Activated CD4-positive, alpha-beta T cell treated with anti-CD3 and anti-CD28 coated beads, Interleukin-2, amount 10 ng/mL, durations not matched to agents 24 days and 14 days (primary cell): ENCODE results near the gene CPT1C. TPM values are rescaled to one million over a fixed set of nuclear protein-coding genes. Genes with fewer than 3 reads are reported as not detected.
"Not testable (repeated sequence)": the region's sequence is repeated elsewhere in the genome, so short reads cannot be mapped to it uniquely, and the experiment has no call there.

ENCODE experiments used
- DNase-seq: peaks from one replicate; pipeline ENCODE4 v3.0.0; 2022
- H3K27ac Mint-ChIP-seq: one replicate; pipeline ENCODE4 v1.8.0; 2022; ENCODE audit warnings: mild to moderate bottlenecking, mixed read lengths
- H3K27me3 Mint-ChIP-seq: one replicate; pipeline ENCODE4 v1.8.0; 2022; ENCODE audit warnings: mixed read lengths
- H3K36me3 Mint-ChIP-seq: one replicate; pipeline ENCODE4 v1.8.0; 2022; ENCODE audit warnings: low read depth, mild to moderate bottlenecking, mixed read lengths
- H3K4me1 Mint-ChIP-seq: one replicate; pipeline ENCODE4 v1.8.0; 2021; ENCODE audit warnings: mixed read lengths
- H3K4me3 Mint-ChIP-seq: one replicate; pipeline ENCODE4 v1.8.0; 2022; ENCODE audit warnings: mild to moderate bottlenecking, moderate library complexity, mixed read lengths
- H3K9me3 Mint-ChIP-seq: one replicate; pipeline ENCODE4 v1.8.0; 2021; ENCODE audit warnings: mixed read lengths
- intact Hi-C: fragments of 100-400 bp; cut with micrococcal nuclease; formaldehyde crosslinking; loops from one replicate; pipeline ENCODE4 v1.15.1; 2023
- total RNA-seq: library from RNA; stranded (reverse); gene quantifications from 2 replicates; pipeline ENCODE4 v1.2.3, GENCODE V29; 2022

CPT1C gene
- total RNA-seq, 1 donor from 2014 or later: 3.4 TPM

DNA sequence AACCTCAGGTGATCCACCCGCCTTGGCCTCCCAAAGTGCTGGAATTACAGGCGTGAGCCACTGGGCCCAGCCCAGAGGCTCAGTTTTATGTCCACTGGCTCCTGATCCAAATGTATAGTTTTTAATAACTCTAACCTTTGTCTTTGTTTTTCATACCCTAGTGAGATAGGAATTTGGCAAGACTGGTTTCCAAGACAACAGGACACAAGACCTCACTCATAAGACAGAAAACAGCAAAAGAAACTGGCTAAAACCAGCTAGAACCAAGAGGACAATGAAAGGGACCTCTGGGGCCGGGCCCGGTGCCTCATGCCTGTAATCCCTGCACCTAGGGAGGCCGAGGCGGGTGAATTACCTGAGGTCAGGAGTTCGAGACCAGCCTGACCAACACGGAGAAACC, 27.6 kb downstream of the CPT1C start:
- Mint-ChIP-seq H3K9me3 (no peaks in the 10 kb centered on the region), H3K27ac (no peak overlapping the region), H3K4me1 (peaks cover 8% of the 10 kb centered on the region), H3K36me3 (no peaks in the 10 kb centered on the region), H3K27me3 (no peaks in the 10 kb centered on the region), H3K4me3 (peak overlapping the region; percentile 35)
- intact Hi-C loops: no loop called here
- DNase-seq: no peak

DNA sequence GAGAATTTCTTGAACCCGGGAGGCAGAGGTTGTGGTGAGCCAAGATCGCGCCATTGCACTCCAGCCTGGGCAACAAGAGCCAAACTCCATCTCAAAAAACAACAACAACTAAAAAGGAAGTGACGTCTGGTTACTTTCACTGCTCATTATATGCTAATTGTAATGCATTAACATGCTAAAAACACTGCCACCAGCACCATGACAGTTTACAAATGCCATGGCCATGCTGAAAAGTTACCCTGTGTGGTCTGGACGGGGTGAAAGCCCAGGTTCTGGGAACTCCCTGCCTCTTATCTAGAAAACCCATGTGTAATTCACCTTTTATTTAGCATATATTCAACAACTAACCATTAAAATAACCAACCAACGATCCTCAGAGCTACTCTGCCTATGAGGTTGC, 28.1 kb downstream of the CPT1C start:
- intact Hi-C loops: no loop called here
- Mint-ChIP-seq H3K27ac (no peak overlapping the region), H3K27me3 (no peaks in the 10 kb centered on the region), H3K36me3 (no peaks in the 10 kb centered on the region), H3K4me1 (peaks cover 8% of the 10 kb centered on the region), H3K4me3 (no peak overlapping the region), H3K9me3 (no peaks in the 10 kb centered on the region)
- no peak for DNase-seq

DNA sequence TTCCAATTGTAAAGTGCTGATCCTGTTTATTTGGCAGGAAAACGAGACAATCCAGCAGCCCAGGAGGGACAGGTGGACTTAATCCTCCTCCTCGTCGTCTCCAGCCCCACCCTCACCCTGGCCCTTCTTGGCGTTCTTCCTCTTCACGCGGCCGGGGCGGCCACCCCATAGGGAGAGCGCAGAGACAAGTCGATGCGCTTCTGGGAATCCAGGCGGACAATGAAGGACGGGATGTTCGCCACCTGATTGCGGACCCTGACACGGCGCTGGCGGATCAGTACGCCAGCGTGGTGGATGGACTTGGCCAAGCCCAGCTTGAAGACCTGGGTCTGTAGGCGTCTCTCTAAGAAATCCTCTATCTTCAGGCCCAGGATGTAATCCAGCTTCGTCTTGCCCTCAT, 28.5 kb downstream of the CPT1C start:
- H3K9me3 Mint-ChIP-seq, DNase-seq, H3K36me3 Mint-ChIP-seq, H3K27me3 Mint-ChIP-seq, intact Hi-C loops, H3K4me3 Mint-ChIP-seq, H3K4me1 Mint-ChIP-seq, H3K27ac Mint-ChIP-seq: not testable (repeated sequence)

DNA sequence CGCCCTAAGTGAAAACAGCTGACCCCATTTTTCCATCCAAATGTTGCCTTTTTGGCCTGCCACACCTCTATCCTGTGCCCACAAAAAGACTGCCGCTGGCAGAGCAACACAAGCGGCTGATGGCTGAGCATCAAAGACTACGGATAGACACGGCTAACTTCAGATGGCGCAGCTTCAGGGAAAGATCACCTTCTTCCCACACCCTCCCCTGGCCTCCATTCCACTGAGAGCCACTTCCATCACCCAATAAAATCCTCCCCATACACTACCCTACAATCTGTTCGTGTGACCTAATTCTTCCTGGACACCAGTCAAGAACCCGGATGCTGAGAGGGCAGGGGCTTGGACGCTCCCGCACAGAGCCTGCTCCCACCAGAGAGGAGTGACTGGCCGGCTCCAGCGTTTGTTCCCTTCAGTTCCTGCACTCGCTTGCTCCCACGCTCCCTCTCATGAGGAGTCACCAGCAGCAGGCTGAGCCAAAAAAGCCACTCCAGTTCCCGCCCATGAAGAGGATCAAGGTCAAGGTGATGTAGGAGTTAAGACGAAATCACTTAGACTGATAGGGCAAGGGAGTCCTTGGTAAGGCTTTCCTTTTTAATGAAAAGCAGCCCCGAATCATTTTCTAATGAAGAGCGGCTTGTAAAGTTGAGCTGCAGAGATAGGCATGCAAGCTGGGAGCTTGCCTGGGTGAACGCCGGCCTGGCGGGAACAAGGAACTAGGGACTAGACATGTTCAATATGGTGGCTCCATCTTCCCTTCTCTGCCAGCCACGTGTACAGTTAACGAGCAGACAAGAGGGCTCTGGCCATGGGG, 36.5 kb downstream of the CPT1C start:
- DNase-seq: no peak
- H3K27ac Mint-ChIP-seq: no peak overlapping the region
- no peaks in the 10 kb centered on the region for H3K36me3 Mint-ChIP-seq
- no peaks in the 10 kb centered on the region for H3K4me1 Mint-ChIP-seq
- H3K9me3 Mint-ChIP-seq: no peaks in the 10 kb centered on the region
- intact Hi-C loops: no loop called here
- no peak overlapping the region for H3K4me3 Mint-ChIP-seq
- H3K27me3 Mint-ChIP-seq: no peaks in the 10 kb centered on the region

DNA sequence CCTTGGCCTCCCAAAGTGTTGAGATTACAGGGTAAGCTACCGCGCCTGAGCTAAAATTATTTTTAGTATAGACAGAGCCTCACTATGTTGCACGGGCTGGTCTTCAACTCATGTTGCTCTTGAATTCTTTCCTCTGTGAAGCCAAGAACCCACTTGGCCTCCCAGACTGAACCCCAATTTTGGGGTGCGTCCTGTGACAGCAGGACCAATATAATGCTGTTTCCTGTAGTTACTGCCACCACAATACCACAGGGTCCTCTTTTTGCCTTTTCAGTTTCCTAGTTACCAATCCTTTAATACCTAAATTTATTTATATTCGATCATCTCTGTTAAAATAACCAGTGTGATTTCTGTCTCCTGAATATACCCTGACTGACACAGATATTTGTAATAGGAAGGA, 39.2 kb downstream of the CPT1C start:
- H3K4me3 Mint-ChIP-seq: no peak overlapping the region
- intact Hi-C loops: no loop called here
- H3K27me3 Mint-ChIP-seq: no peaks in the 10 kb centered on the region
- no peak for DNase-seq
- H3K27ac Mint-ChIP-seq: no peak overlapping the region
- H3K4me1 Mint-ChIP-seq: no peaks in the 10 kb centered on the region
- H3K9me3 Mint-ChIP-seq: no peaks in the 10 kb centered on the region
- H3K36me3 Mint-ChIP-seq: no peaks in the 10 kb centered on the region

DNA sequence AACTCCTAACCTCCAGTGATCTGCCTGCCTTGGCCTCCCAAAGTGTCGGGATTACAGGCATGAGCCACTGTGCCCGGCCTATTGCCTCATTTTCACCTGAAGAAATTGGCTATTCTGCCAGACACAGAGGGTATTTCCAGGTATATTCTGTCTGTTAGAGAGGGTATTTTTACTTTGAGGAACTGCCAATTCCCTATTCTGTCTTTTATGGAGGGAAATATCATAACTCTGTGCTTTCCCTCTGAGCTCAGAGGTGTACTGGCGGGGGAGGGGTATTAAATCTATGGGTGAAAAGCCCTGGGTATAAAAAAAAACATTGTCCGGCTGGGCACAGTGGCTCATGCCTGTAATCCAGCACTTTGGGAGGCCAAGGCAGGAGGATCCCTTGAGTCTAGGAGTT, 47.4 kb downstream of the CPT1C start:
- intact Hi-C loops: no loop called here
- H3K27ac Mint-ChIP-seq: no peak overlapping the region

DNA sequence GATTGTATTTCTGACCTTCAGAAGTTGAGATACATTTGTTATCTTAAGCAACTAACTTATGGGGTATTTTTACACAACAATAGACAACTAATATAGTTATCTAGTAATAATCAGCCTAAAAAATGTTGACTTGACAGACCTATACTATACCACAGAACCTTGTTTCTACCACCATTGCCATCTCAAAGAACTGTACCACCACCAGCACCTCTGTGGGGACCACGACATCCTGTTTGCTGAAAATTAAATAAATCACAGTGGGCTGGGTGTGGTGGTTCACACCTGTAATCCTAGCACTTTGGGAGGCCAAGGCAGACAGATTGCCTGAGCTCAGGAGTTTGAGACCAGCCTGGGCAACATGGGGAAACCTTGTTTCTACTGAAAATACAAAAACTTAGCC, 48.2 kb downstream of the CPT1C start:
- no peaks in the 10 kb centered on the region for H3K9me3 Mint-ChIP-seq
- intact Hi-C loops: no loop called here
- H3K4me3 Mint-ChIP-seq: no peak overlapping the region
- no peaks in the 10 kb centered on the region for H3K27me3 Mint-ChIP-seq
- peaks cover 3% of the 10 kb centered on the region for H3K4me1 Mint-ChIP-seq
- no peak overlapping the region for H3K27ac Mint-ChIP-seq
- no peak for DNase-seq
- H3K36me3 Mint-ChIP-seq: no peaks in the 10 kb centered on the region

More for the DNA sequence above, 47.4 kb downstream of the CPT1C start:
- no peak overlapping the region for H3K4me3 Mint-ChIP-seq
- no peak for DNase-seq
- H3K27me3 Mint-ChIP-seq: no peaks in the 10 kb centered on the region
- peaks cover 3% of the 10 kb centered on the region for H3K4me1 Mint-ChIP-seq
- H3K36me3 Mint-ChIP-seq: no peaks in the 10 kb centered on the region
- no peaks in the 10 kb centered on the region for H3K9me3 Mint-ChIP-seq

DNA sequence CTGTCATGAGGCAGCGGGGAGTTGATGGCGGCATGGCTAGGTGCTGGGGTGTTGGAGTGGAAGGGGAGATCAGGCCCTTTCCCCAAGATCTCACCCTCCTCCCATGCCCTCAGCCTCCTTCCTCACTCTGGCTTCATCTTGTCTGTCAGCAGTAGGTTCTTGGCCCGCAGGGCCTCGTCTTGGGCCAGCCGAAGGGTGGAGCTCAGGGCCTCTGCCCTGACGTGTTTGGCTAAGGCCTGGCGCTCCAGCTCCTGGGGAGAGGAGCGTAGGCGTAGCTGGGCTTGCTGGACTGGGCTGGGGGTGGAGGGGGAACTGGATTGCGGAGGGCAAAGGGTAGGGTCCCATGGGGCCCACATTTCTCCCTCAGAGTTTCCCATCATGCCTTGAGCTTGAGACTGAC, 49.0 kb downstream of the CPT1C start:
- no peaks in the 10 kb centered on the region for H3K9me3 Mint-ChIP-seq
- H3K27me3 Mint-ChIP-seq: no peaks in the 10 kb centered on the region
- no peak overlapping the region for H3K27ac Mint-ChIP-seq
- intact Hi-C loops: no loop called here
- H3K4me1 Mint-ChIP-seq: peaks cover 3% of the 10 kb centered on the region
- H3K4me3 Mint-ChIP-seq: no peak overlapping the region
- DNase-seq: no peak
- no peaks in the 10 kb centered on the region for H3K36me3 Mint-ChIP-seq

DNA sequence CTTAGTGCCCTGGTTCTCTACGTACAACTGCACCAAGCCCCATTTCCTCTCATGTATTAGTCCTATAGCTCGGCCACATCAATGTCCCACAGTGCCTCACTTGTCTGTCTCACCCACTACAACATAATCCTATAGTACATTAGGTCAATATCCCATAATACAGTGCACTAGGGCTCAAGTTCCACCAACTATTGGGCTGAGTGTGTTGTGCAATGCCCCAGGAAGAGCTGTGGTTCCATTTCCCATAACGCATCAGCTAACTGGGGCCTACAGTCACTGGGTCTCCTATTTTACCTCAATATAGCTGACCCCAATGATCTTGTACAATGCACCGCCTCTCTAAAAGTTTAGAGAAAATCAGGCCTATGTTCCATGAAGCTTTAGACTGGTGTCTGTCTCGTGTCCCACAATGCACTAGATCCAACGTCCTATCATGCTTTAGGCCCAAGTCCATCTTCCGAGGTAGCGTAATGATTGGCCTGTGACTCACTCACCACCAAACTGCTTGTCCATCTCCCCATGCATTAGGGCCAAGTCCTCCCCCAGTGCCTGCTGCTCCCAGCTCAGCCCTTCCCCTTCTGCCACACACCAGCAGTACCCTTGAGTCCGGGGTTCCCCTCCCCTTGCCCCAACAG, 50.4 kb downstream of the CPT1C start:
- intact Hi-C loops: no loop called here
- peaks cover 3% of the 10 kb centered on the region for H3K4me1 Mint-ChIP-seq
- no peaks in the 10 kb centered on the region for H3K27me3 Mint-ChIP-seq
- no peak overlapping the region for H3K4me3 Mint-ChIP-seq
- no peak overlapping the region for H3K27ac Mint-ChIP-seq
- DNase-seq: no peak
- no peaks in the 10 kb centered on the region for H3K36me3 Mint-ChIP-seq
- H3K9me3 Mint-ChIP-seq: no peaks in the 10 kb centered on the region

DNA sequence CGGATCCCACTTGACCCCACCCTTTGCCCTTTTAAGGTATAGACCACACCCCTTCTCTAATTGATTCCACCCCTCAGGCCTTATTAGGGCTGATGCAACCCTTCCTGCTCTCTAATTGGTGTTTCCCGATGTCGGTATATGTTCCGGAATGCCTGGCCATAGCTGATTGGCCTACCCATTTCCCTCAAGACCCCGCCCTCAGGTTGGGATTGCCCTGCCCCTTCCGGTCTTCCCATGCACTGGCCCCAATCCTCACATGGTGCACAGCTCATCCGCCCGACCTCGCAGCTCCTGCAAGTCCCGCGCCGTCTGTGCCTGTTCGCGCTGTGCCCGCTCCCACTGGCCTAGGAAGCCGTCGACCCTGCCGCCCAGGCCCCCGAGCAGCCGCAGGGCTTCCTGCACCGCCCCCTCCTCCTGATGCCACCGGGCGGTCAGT, 54.0 kb downstream of the CPT1C start:
- Mint-ChIP-seq H3K27me3 (no peaks in the 10 kb centered on the region), H3K36me3 (peaks cover 2% of the 10 kb centered on the region), H3K4me1 (no peaks in the 10 kb centered on the region), H3K27ac (no peak overlapping the region), H3K4me3 (no peak overlapping the region), H3K9me3 (no peaks in the 10 kb centered on the region)
- intact Hi-C loops: no loop called here
- DNase-seq: no peak

DNA sequence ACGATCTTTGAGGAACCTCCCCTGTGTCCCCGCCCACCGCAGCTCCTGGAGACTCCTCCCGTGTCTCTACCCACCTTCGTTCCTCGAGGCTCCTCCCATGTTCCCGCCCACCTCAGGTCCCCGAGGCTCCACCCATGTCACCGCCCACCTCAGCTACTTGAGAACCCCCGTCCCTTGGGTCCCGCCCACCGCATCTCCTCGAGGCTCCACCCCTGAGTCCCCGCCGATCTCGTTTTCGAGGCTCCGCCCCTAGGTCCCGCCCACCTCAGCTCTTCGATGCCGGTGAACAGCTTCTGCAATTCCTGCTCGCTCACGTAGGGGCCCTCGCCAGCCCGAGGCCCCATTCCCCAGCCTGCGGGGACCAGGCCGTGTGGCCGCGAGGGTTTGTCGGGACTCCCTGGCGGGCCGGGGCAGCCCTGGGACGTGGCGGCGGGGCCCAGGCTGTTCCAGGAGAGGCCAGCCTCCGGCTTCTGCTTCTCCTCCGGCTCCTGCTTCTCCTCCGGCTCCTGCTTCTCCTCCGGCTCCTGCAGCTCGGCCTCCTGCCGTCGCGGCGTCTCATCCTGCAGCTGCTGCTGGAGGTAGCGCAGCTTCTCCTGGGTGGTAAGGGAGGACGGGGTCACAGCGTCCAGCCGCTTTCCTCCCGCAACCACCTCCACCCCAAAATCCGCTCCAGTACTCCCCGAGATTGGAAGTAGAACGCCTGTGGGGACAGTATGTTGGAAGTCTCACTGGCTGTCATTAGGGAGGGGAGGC, 55.5 kb downstream of the CPT1C start:
- Mint-ChIP-seq H3K27me3 (no peaks in the 10 kb centered on the region), H3K9me3 (no peaks in the 10 kb centered on the region), H3K36me3 (peaks cover 2% of the 10 kb centered on the region), H3K4me1 (no peaks in the 10 kb centered on the region), H3K4me3 (no peak overlapping the region), H3K27ac (no peak overlapping the region)
- peak; percentile 80 for DNase-seq
- intact Hi-C loops: no loop called here

DNA sequence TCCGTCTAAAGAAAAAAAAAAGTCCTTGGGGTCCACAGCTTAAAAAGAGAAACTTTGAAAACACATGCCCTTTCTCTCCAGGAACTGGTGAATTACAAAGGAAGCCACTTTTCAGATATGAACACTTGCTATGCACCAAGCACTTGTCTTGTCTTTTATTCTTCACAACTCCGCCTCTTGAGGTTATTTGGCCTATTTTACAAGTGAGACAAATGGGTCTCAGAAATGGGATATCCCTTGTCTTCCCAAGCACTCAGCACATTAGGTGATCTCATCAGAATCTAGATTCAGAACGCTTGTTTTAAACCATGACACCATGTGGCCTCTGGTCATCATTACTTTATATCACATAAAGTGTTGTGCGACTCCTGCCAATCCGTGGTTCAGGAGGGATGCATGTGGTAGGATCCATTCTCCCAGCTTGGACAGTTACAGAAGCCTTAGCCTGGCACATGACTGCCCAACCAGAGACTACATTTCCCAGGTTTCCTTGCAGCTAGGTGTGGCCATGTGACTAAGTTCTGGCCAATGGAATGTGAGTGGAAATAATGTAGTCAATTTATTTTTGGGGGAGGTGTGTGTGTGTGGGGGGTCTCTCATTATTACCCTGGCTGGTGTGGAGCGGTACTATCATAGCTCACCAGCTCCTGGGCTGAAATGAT, 58.3 kb downstream of the CPT1C start:
- intact Hi-C loops: no loop called here
- Mint-ChIP-seq H3K27me3 (no peaks in the 10 kb centered on the region), H3K4me1 (no peaks in the 10 kb centered on the region), H3K9me3 (no peaks in the 10 kb centered on the region), H3K4me3 (no peak overlapping the region), H3K27ac (no peak overlapping the region), H3K36me3 (peaks cover 2% of the 10 kb centered on the region)
- no peak for DNase-seq

DNA sequence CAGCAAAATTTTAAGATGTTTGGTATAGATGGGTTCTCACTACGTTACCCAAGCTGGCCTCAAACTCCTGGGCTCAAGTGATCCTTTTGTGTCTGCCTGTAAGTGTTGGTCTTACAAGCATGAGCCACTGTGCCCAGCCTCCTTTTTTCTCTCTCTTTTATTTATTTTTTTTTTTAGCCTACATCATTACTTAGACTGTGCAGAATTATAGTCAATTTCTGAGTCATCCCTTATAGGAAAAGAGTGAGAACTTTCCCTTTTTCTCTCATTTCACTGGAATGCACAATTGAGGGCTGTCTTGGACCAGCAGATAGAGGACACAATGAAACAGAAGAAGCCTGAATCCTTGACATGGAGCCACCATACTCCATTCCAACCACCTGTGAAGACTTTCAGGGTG, 58.9 kb downstream of the CPT1C start:
- no peak overlapping the region for H3K4me3 Mint-ChIP-seq
- H3K27me3 Mint-ChIP-seq: no peaks in the 10 kb centered on the region
- H3K27ac Mint-ChIP-seq: no peak overlapping the region
- H3K36me3 Mint-ChIP-seq: peaks cover 2% of the 10 kb centered on the region
- DNase-seq: no peak
- H3K9me3 Mint-ChIP-seq: peaks cover 4% of the 10 kb centered on the region
- no peaks in the 10 kb centered on the region for H3K4me1 Mint-ChIP-seq
- intact Hi-C loops: no loop called here

DNA sequence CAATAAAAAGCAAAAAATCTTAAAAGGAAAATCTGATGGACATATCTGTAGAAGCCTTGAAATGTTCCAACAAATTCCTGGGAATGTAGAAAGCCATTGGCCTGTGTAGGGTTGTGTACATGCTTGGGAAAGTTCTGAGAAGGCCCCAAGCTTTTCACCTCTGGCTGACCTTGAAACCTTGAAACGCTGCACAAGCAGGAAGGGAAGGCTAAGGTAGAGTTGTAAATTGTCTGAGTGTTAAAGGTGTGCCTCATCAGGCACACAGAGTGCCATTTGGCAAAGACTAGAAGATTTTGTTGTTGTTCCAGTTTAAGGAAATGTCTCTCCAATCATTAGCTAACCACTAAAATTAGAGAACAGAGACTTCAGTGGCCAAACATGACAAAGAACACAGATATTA, 61.8 kb downstream of the CPT1C start:
- Mint-ChIP-seq H3K27me3 (no peaks in the 10 kb centered on the region), H3K27ac (no peak overlapping the region), H3K4me1 (no peaks in the 10 kb centered on the region), H3K9me3 (peaks cover 4% of the 10 kb centered on the region), H3K4me3 (no peak overlapping the region), H3K36me3 (no peaks in the 10 kb centered on the region)
- intact Hi-C loops: no loop called here
- DNase-seq: no peak
